GM23248 (cell line): ENCODE measurements around the gene SAMD13. TPM values are rescaled to one million over a fixed set of nuclear protein-coding genes. Genes with fewer than 3 reads are reported as not detected.

Source experiments
- DNase-seq: peaks from one replicate; pipeline ENCODE4 v3.0.0-alpha.2; 2015
- H2AFZ ChIP-seq: fragments of 200-600 bp; sonication (generic); 2 replicates; pipeline ENCODE4 v1.6.1; 2016; ENCODE audit warnings: antibody characterized with exemption
- H3F3A ChIP-seq: fragments of 200-600 bp; sonication (generic); 2 replicates; pipeline ENCODE4 v1.6.1; 2016; ENCODE audit warnings: mild to moderate bottlenecking, antibody characterized with exemption, mixed run types; ENCODE audit not compliant: insufficient read depth
- H3K27ac ChIP-seq: fragments of 200-600 bp; sonication (generic); 2 replicates; pipeline ENCODE4 v1.5.1; 2016; ENCODE audit warnings: mild to moderate bottlenecking
- H3K27me3 ChIP-seq: fragments of 200-600 bp; sonication (generic); replicated peaks from 2 replicates; pipeline ENCODE4 v1.6.1; 2016; ENCODE audit warnings: mild to moderate bottlenecking; ENCODE audit not compliant: insufficient read depth
- H3K36me3 ChIP-seq: fragments of 200-600 bp; sonication (generic); 2 replicates; pipeline ENCODE4 v1.6.1; 2016; ENCODE audit warnings: low read depth, mild to moderate bottlenecking
- H3K4me1 ChIP-seq: fragments of 200-600 bp; sonication (generic); 2 replicates; pipeline ENCODE4 v1.6.1; 2016; ENCODE audit warnings: mild to moderate bottlenecking; ENCODE audit not compliant: insufficient read depth
- H3K4me2 ChIP-seq: fragments of 200-600 bp; sonication (generic); one replicate; pipeline ENCODE4 v1.6.1; 2016; ENCODE audit warnings: mild to moderate bottlenecking; ENCODE audit not compliant: unreplicated experiment
- H3K4me3 ChIP-seq: fragments of 200-600 bp; sonication (generic); 2 replicates; pipeline ENCODE4 v1.5.1; 2016; ENCODE audit warnings: mild to moderate bottlenecking
- H3K79me2 ChIP-seq: fragments of 200-600 bp; sonication (generic); 2 replicates; pipeline ENCODE4 v1.6.1; 2016; ENCODE audit warnings: mild to moderate bottlenecking; ENCODE audit not compliant: insufficient read depth
- H3K9ac ChIP-seq: fragments of 200-600 bp; sonication (generic); 2 replicates; pipeline ENCODE4 v1.6.1; 2016; ENCODE audit warnings: mild to moderate bottlenecking
- H3K9me2 ChIP-seq: fragments of 200-600 bp; sonication (generic); 2 replicates; pipeline ENCODE4 v1.6.1; 2016; ENCODE audit warnings: mixed run types, mild to moderate bottlenecking, moderate library complexity; ENCODE audit not compliant: insufficient read depth
- H3K9me3 ChIP-seq: fragments of 200-600 bp; sonication (generic); one replicate; pipeline ENCODE4 v1.6.1; 2017; ENCODE audit warnings: low read depth
- H4K20me1 ChIP-seq: fragments of 200-600 bp; sonication (generic); 2 replicates; pipeline ENCODE4 v1.6.0; 2016; ENCODE audit not compliant: insufficient read depth
- EZH2 ChIP-seq: fragments of 200-600 bp; sonication (generic); IDR thresholded peaks from 2 replicates; pipeline ENCODE4 v1.6.1; 2018; ENCODE audit warnings: antibody characterized with exemption, mild to moderate bottlenecking; ENCODE audit not compliant: insufficient read depth, poor library complexity, severe bottlenecking
- EZH2phosphoT487 ChIP-seq: fragments of 200-600 bp; sonication (generic); IDR thresholded peaks from 2 replicates; pipeline ENCODE4 v1.6.1; 2018; ENCODE audit warnings: antibody characterized with exemption, moderate library complexity, mild to moderate bottlenecking, low read depth; ENCODE audit not compliant: insufficient read depth
- WGBS, 2 experiments: methylation state at CpG; one replicate each; pipeline ENCODE4 v1.1.6; 2015 to 2017; ENCODE audit warnings: low lambda C conversion rate in 2 of 2, low coverage in 1 of 2; ENCODE audit errors: missing lambda C conversion rate in 2 of 2; 5-methylcytosine and 5-hydroxymethylcytosine counted together
- in situ Hi-C: fragments of 300-500 bp; cut with MboI; formaldehyde crosslinking; loops from 2 replicates; pipeline ENCODE4 v1.15.0; 2020
- polyA plus RNA-seq: library from polyadenylated mRNA; unstranded; fragments of >200 nt; fragmentation: Nextera tagmentation; extraction: Ambion mirVana; gene quantifications from 2 replicates; pipeline ENCODE4 v1.2.1, GENCODE V29; 2016
- total RNA-seq: library from RNA; depleted of rRNA; stranded (reverse); fragments of >200 nt; shearing (Covaris generic); gene quantifications from 2 replicates; pipeline ENCODE4 v1.2.3, GENCODE V29; 2014

The SAMD13 gene
- total and polyA plus RNA-seq, 2 experiments from 2014 or later: 0.65 to 0.78 TPM

- no peak overlapping the region for H2AFZ ChIP-seq
- WGBS, 2 experiments: 57% methylated on average over 5 of the region's 5 CpGs
- DNase-seq: peak; percentile 46
- 0 out of 2 replicates have a peak overlapping the region, but pooled peaks have one; percentile 6 for H3K27ac ChIP-seq
- no peaks in the 10 kb centered on the region for H3K9me3 ChIP-seq
- H3K9ac ChIP-seq: no peak overlapping the region
- H3K36me3 ChIP-seq: no peaks in the 10 kb centered on the region
- no peaks in the 10 kb centered on the region for H3K79me2 ChIP-seq
- peak overlapping the region; percentile 10 for H3K4me2 ChIP-seq
- in situ Hi-C loops: no loop called here
- H3K4me1 ChIP-seq: peaks cover 68% of the 10 kb centered on the region
- TF ChIP-seq EZH2phosphoT487: no peak
- H3K4me3 ChIP-seq: no peak overlapping the region
- H3F3A ChIP-seq: peaks cover 47% of the 10 kb centered on the region
- H4K20me1 ChIP-seq: no peaks in the 10 kb centered on the region
- H3K9me2 ChIP-seq: no peaks in the 10 kb centered on the region
- H3K27me3 ChIP-seq: no peaks in the 10 kb centered on the region
Measured at GRCh38 chr1:84374991-84375696, 73.6 kb downstream of the SAMD13 start.

GRCh38 chr1:84376000-84376910 lies 74.7 kb downstream of the SAMD13 start:
- Histone ChIP-seq H3K9me2 (no peaks in the 10 kb centered on the region), H3K36me3 (no peaks in the 10 kb centered on the region), H3K9me3 (no peaks in the 10 kb centered on the region), H3K27me3 (no peaks in the 10 kb centered on the region), H3F3A (peaks cover 47% of the 10 kb centered on the region), H4K20me1 (no peaks in the 10 kb centered on the region), H3K79me2 (no peaks in the 10 kb centered on the region), H3K9ac (no peak overlapping the region), H2AFZ (no peak overlapping the region), H3K4me2 (no peak overlapping the region), H3K4me3 (no peak overlapping the region), H3K27ac (no peak overlapping the region), H3K4me1 (peaks cover 59% of the 10 kb centered on the region)
- in situ Hi-C loops: no loop called here
- DNase-seq: peak; percentile 21
- 77 to 80% methylated on average over 7 of the region's 7 CpGs for WGBS, 2 experiments
- TF ChIP-seq EZH2: no peak
- TF ChIP-seq EZH2phosphoT487: no peak

- H3K4me2 ChIP-seq: peak overlapping the region; percentile 43
- TF ChIP-seq EZH2: no peak
- TF ChIP-seq EZH2phosphoT487: no peak
- no peak overlapping the region for H2AFZ ChIP-seq
- no peaks in the 10 kb centered on the region for H3K27me3 ChIP-seq
- peaks cover 56% of the 10 kb centered on the region for H3K4me1 ChIP-seq
- no peaks in the 10 kb centered on the region for H3K9me3 ChIP-seq
- H3K36me3 ChIP-seq: no peaks in the 10 kb centered on the region
- peak; percentile 93 for DNase-seq
- H3K27ac ChIP-seq: peak overlapping the region; percentile 2; the same call in 1 of the 2 replicates
- H4K20me1 ChIP-seq: no peaks in the 10 kb centered on the region
- peaks cover 47% of the 10 kb centered on the region for H3F3A ChIP-seq
- in situ Hi-C loops: no loop called here
- no peaks in the 10 kb centered on the region for H3K9me2 ChIP-seq
- no peaks in the 10 kb centered on the region for H3K79me2 ChIP-seq
- 2 to 11% methylated on average over 3 of the region's 3 CpGs for WGBS, 2 experiments
- H3K4me3 ChIP-seq: 0 out of 2 replicates have a peak overlapping the region, but pooled peaks have one; percentile 1
- no peak overlapping the region for H3K9ac ChIP-seq
Measured at GRCh38 chr1:84377480-84378095, 76.1 kb downstream of the SAMD13 start.

- H3K36me3 ChIP-seq: no peaks in the 10 kb centered on the region
- 73 to 78% methylated on average over 4 of the region's 4 CpGs for WGBS, 2 experiments
- no peaks in the 10 kb centered on the region for H3K27me3 ChIP-seq
- peak overlapping the region; percentile 6 for H3K4me2 ChIP-seq
- TF ChIP-seq EZH2: no peak
- TF ChIP-seq EZH2phosphoT487: no peak
- no peak overlapping the region for H3K4me3 ChIP-seq
- in situ Hi-C loops: no loop called here
- H3K4me1 ChIP-seq: peaks cover 56% of the 10 kb centered on the region
- H3F3A ChIP-seq: peaks cover 47% of the 10 kb centered on the region
- no peaks in the 10 kb centered on the region for H3K79me2 ChIP-seq
- peak overlapping the region; percentile 20 for H3K27ac ChIP-seq
- no peak overlapping the region for H2AFZ ChIP-seq
- no peaks in the 10 kb centered on the region for H4K20me1 ChIP-seq
- peak; percentile 85 for DNase-seq
- no peaks in the 10 kb centered on the region for H3K9me3 ChIP-seq
- H3K9ac ChIP-seq: no peak overlapping the region
- H3K9me2 ChIP-seq: no peaks in the 10 kb centered on the region
Measured at GRCh38 chr1:84379138-84379916, 77.8 kb downstream of the SAMD13 start.
